Stimulated activated CD8-positive, alpha-beta memory T cell treated with anti-CD3 and anti-CD28 coated beads, Interleukin-4, amount 100 ng/mL, for 1 hour (primary cell): ENCODE data around the gene NPAS3.

Experiments used
- DNase-seq, 2 donors: peaks; one replicate each; pipeline ENCODE4 v3.0.0-alpha.2; 2020; ENCODE audit warnings: low read depth in 2 of 2, low spot score in 1 of 2

NPAS3 gene

DNA sequence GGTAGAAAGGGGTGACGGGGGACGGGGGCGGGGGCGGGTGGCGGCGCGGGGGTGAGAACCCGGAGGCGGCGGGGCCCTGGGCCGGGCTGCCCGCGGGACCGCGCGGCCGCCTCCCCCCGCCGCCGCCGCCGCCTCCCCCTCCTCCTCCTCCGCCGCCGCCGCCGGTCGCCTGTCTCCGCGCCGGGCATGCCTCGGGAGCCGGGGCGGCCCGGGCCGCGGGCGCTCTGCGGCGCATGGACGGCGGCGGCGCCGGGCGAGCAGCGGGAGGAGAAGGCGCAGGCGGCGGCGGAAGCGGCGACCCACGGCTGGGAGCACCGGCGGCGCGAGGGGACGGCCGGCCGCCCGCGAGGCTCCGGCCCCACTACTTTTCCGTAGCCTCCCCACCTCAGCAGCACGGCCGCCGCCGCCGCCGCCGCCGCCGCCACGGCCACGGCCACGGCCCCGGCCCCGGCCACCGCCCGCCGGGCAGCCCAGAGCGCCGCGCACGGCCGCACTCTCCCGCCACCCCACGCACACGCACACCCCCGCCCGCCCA lies at the start of gene NPAS3:
Gene NPAS3 (plus strand): TSS at position 161 of the 535 bp plus-strand sequence.
- no peak for DNase-seq

DNA sequence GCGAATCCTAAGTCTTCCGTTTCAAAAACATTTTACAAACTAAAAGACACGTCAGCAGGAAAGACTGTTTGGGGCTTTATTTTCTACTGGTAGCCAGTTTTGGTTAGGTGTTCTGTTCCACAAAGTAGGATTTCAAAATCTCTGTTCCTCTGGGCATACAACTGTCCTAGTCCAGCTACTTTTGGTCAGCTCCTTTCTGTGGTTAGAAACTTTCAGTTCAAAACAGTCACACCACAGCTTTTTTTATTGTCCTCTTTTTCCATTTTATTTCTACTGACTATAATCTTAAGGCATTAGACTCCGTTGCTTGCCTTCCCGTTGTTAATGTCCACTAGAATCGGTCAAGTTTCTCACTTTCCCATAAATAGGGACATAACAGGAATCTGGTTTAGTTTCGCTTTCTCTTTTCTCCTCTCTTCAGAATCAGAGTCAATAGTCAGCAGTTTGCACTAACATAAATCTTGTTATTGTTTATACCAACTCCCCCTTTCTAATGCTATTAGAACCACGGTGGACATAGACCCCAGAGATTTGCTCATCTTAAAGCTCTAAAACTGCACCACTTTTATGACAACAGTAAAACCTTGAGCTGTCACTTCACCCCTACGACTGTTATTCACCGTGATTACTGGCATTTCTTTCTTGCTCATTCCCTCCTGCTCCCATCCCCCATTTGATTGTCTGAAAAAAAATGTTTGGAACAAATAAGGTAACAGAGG lies 41.5 kb upstream of the NPAS3 start:
- no peak for DNase-seq

DNA sequence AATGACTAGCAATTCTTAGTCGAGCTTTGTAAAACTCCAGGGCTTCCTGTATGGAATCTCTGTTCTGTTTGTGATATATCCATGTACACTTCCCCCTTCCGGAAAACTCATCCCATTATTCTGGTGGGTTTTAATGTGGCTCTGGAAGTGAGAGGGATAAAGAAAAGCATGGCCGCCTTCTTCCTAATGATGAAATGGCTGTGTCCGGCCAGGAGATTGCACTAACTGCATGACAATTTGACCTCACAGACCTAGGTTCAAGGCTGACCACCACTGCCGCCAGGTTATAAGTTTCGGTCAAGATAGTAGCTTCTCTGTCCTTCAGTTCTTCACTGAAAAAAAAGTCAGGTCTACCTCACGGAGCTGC lies 41.0 kb upstream of the NPAS3 start:
- no peak for DNase-seq

GRCh38 chr14:32898876-32899275 lies 39.8 kb upstream of the NPAS3 start:
- no peak for DNase-seq

- DNase-seq = no peak
Measured at GRCh38 chr14:32900547-32900946, 38.1 kb upstream of the NPAS3 start.

DNA sequence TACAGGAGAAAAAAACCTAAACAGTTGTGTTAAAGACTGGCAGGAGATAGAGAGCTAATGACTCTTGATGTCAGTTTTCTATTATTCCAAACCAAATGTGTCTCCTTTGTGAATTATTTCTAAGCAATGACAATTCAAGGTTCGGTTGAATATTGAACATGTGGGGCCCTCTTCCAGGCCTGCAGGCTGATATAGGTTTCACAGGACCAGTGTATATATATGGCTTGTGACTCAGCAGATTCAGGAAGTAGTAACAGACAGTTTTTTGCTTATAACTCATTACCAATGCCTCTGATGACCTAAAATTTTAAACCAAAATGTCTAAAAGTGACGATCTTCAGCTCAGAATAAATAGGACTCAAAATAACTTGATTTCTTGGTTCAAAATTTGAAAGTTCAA lies 33.7 kb upstream of the NPAS3 start:
- no peak for DNase-seq

DNA sequence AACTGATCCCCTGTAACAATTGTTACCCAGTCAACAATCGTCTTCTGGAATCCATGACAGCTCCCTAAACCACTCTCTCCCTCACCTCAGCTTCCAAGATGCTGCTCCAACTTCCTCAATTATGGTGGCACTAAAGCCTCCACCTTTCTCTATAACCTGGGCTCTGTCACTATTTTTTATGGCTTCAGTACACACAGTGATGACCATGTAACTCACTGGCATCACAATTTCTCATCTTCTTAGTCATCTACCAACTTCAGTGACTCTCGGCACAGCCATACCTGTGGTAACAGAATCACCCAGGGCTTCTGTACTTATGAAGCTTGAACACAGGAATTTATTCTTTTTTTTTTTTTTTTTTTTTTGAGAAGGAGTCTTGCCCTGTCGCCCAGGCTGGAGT lies 32.0 kb upstream of the NPAS3 start:
- no peak for DNase-seq

GRCh38 chr14:32908196-32909084 lies 30.2 kb upstream of the NPAS3 start:
- DNase-seq = no peak

- DNase-seq = no peak
Measured at GRCh38 chr14:32913725-32914124, 25.0 kb upstream of the NPAS3 start.

GRCh38 chr14:32914391-32914790 lies 24.3 kb upstream of the NPAS3 start:
- no peak for DNase-seq

- DNase-seq = no peak
Measured at GRCh38 chr14:32920696-32921276, 17.9 kb upstream of the NPAS3 start.

DNA sequence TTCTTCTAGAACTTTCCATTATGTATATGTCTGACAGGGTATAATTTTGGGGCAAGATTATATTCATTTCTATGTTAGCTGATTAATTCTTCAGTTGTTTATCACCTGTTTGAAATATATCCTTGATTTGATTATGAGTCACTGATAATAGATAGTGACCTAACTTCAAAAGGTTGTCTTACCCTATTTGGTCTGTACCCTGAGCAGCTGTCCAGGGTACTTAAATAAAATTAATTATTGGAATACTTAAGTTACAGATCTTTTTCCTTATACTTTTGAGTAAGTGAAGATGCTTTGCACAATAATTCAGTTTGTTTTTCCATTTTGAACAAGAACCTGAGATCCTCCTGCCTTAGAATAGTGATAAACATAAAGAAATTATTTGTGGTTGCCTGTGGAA lies 13.2 kb upstream of the NPAS3 start:
- DNase-seq = no peak

DNA sequence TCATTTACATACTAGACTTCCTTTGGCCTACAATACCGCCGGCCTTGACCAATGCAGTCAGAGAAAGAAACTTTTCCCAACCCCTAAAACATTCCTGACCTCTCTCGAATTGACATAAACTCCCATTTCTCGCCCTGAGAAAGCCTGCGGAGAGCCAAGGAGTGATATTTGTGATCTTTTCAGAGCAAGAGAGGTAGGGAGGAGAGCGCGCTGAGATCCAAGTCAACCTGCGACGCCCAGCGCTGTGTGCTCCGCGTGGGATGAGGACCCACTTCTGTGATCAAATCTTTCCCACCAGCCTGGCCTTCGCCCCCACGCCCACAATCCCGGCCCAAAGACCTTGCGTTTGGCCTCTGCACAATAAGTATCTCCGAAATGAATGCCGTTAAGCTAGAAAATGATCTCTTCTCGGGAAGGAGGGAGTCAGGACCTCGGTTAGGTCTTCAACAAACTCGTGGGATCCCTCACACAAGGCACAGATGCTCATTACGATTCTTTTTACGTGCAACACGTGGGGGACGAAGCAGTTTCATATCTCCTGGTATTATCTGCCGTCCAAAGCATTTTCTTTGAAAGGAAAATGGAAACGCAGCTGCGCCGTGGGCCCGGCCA lies 6.3 kb upstream of the NPAS3 start:
- DNase-seq = no peak

DNA sequence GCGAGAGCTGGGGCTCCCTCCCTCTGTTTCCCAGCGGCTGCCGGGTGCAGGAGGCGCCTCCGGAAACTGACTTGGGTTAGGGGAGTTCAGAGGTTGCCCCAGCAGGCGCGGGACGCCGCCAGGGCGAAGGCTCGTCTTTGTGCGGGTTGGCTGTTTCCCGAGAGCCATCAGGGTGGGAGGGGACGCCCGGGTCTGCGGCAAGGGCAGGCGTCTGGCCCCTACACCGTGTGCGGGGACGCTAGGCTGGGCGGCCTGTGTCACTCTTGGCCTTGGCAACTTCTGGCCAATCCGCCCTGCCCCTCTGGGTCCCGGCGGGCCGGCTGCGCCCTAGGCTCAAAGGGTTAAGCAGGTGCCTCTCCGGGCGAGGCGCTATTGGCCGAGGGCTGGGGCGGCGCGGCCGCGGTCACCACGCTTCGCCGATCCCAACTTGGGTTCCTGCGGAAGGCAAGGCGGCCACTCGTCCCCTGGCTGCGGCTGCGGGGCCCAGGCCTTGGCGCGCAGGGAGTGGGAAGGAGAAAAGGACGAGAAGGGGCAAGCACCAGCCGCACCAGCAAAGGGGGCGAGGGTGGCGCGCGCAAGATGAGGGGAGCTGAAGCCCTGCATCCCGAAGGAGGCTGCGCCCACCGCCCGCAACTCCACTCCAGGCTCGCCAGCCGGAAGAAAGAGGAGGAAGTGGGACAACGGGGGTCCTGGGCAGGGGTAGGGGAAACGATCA lies 5.6 kb upstream of the NPAS3 start:
- DNase-seq = no peak

DNA sequence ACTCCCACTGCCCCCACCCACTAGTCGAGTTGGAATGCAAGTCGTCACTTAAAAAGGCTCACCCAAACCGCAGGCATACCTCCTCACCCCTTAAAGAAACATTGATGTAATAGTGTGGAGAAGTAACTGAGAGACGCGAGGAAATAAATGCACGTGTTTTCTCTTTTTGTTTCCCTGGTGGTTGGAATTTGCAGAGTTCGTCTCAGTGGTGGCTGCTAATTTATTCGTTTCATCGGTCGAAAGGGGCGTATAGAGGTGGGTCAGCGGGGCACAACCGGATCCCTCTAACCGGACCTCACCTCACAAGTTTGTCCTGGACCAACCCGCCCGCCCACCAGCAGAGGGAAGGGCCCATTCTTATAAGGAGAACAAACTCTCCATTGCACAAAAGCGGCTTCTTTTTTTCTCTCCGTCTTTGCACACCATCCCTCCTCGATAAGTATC lies 5.0 kb upstream of the NPAS3 start:
- DNase-seq = no peak

GRCh38 chr14:32934073-32934880 lies 4.4 kb upstream of the NPAS3 start:
- DNase-seq = no peak

- DNase-seq = no peak
Measured at GRCh38 chr14:32934881-32935633, 3.6 kb upstream of the NPAS3 start.

GRCh38 chr14:32939254-32940065 lies 781 bp downstream of the NPAS3 start:
- DNase-seq = no peak
